RWPE2 (cell line): ENCODE measurements around the gene CDK14.

Source experiments
- ATAC-seq: fragments of 200-7000 bp; cut with Tn5 transposase; 3 replicates; pipeline ENCODE4 v1.9.1; 2021; ENCODE audit warnings: low read depth
- DNase-seq: peaks from one replicate; pipeline ENCODE4 v3.0.0-alpha.2; 2020; ENCODE audit warnings: low spot score
- H3K27ac ChIP-seq: fragments of 450-650 bp; 2 replicates; pipeline ENCODE4 v1.5.1; 2017; ENCODE audit warnings: mild to moderate bottlenecking; ENCODE audit not compliant: poor library complexity, severe bottlenecking
- H3K27me3 ChIP-seq: fragments of 250-450 bp; sonication (Bioruptor Pico); 2 replicates; pipeline ENCODE4 v1.5.1; 2021; ENCODE audit warnings: mild to moderate bottlenecking, moderate library complexity; ENCODE audit not compliant: insufficient read depth, poor library complexity, severe bottlenecking
- H3K36me3 ChIP-seq: fragments of 250-450 bp; sonication (Bioruptor Pico); 2 replicates; pipeline ENCODE4 v1.5.1; 2020; ENCODE audit warnings: low read depth, mild to moderate bottlenecking, moderate library complexity
- H3K4me1 ChIP-seq: fragments of 250-450 bp; sonication (Bioruptor Pico); 2 replicates; pipeline ENCODE4 v1.5.1; 2021; ENCODE audit warnings: mild to moderate bottlenecking, moderate library complexity; ENCODE audit not compliant: insufficient read depth, poor library complexity, severe bottlenecking
- H3K4me3 ChIP-seq: fragments of 250-450 bp; sonication (Bioruptor Pico); 2 replicates; pipeline ENCODE4 v1.5.1; 2021; ENCODE audit warnings: mild to moderate bottlenecking, moderate library complexity; ENCODE audit not compliant: severe bottlenecking
- H3K9me3 ChIP-seq: fragments of 250-450 bp; sonication (Bioruptor Pico); 2 replicates; pipeline ENCODE4 v1.5.1; 2021; ENCODE audit warnings: mild to moderate bottlenecking, moderate library complexity; ENCODE audit not compliant: severe bottlenecking
- CTCF ChIP-seq: fragments of 450-650 bp; IDR thresholded peaks from one replicate; pipeline ENCODE4 v1.5.1; 2017; ENCODE audit warnings: mild to moderate bottlenecking, moderate library complexity; ENCODE audit not compliant: poor library complexity, severe bottlenecking

CDK14 gene

GRCh38 chr7:90663176-90663575 is 67.1 kb downstream of the CDK14 start:
- DNase-seq (no peak), ATAC-seq (no peak)
- Histone ChIP-seq H3K4me1 (peaks cover 15% of the 10 kb centered on the region), H3K9me3 (no peaks in the 10 kb centered on the region), H3K27ac (no peak overlapping the region), H3K36me3 (no peaks in the 10 kb centered on the region), H3K27me3 (no peaks in the 10 kb centered on the region), H3K4me3 (no peak overlapping the region)
- TF ChIP-seq CTCF: no peak

- no peak for ATAC-seq
These were observed 70.1 kb downstream of the CDK14 start for GRCh38 chr7:90666186-90666585.

GRCh38 chr7:90668992-90669391 is 72.9 kb downstream of the CDK14 start:
- no peak overlapping the region for H3K27ac ChIP-seq
- no peaks in the 10 kb centered on the region for H3K4me1 ChIP-seq
- no peak for TF ChIP-seq CTCF
- no peaks in the 10 kb centered on the region for H3K36me3 ChIP-seq
- H3K27me3 ChIP-seq: no peaks in the 10 kb centered on the region
- ATAC-seq: no peak
- H3K4me3 ChIP-seq: no peak overlapping the region
- DNase-seq: no peak
- no peaks in the 10 kb centered on the region for H3K9me3 ChIP-seq

More at GRCh38 chr7:90666186-90666585, 70.1 kb downstream of the CDK14 start:
- Histone ChIP-seq H3K9me3 (no peaks in the 10 kb centered on the region), H3K36me3 (no peaks in the 10 kb centered on the region), H3K27me3 (no peaks in the 10 kb centered on the region), H3K27ac (no peak overlapping the region), H3K4me1 (peaks cover 14% of the 10 kb centered on the region), H3K4me3 (no peak overlapping the region)
- DNase-seq: no peak
- TF ChIP-seq CTCF: no peak

GRCh38 chr7:90669492-90669891 is 73.4 kb downstream of the CDK14 start:
- Histone ChIP-seq H3K4me1 (peaks cover 5% of the 10 kb centered on the region), H3K27me3 (no peaks in the 10 kb centered on the region), H3K36me3 (no peaks in the 10 kb centered on the region), H3K4me3 (no peak overlapping the region), H3K9me3 (no peaks in the 10 kb centered on the region), H3K27ac (no peak overlapping the region)
- no peak for TF ChIP-seq CTCF
- no peak for ATAC-seq
- DNase-seq: no peak

GRCh38 chr7:90671571-90671970 is 75.5 kb downstream of the CDK14 start:
- TF ChIP-seq CTCF: no peak
- no peak overlapping the region for H3K4me3 ChIP-seq
- H3K9me3 ChIP-seq: no peaks in the 10 kb centered on the region
- no peak overlapping the region for H3K27ac ChIP-seq
- DNase-seq (no peak), ATAC-seq (no peak)
- no peaks in the 10 kb centered on the region for H3K27me3 ChIP-seq
- H3K36me3 ChIP-seq: no peaks in the 10 kb centered on the region
- H3K4me1 ChIP-seq: peaks cover 8% of the 10 kb centered on the region
